Heart left ventricle (tissue), 13 donors: ENCODE measurements around the gene ACCSL.

ENCODE experiments used
- CTCF ChIP-seq, 12 donors: fragments of 200-600 bp; sonication (generic) in 4 of 12; IDR thresholded peaks; one replicate each; pipeline versions ENCODE4 v1.5.0 to v1.8.0; 2018 to 2022; ENCODE audit warnings: antibody characterized with exemption in 12 of 12, mild to moderate bottlenecking in 5 of 12
- POLR2A ChIP-seq, 2 donors: fragments of 450-650 bp; IDR thresholded peaks; one replicate each; pipeline ENCODE4 v1.6.1; 2017; ENCODE audit warnings: antibody characterized with exemption in 2 of 2, mild to moderate bottlenecking in 2 of 2, moderate library complexity in 2 of 2
- donor health status: ischemic (EF 13 %, LVEDD 7.1; RV severe dilation, severe dysfunction).
- donor health status: DM: no; HTN: yes; CAD: no.
- donor health status: DM: no; HTN: no; CAD: no.
- donor health status: ischemic (EF 25% LVEDD 6.9; RV normal size, moderate dysfunction).
- donor health status: ischemic (EF 25% LVEDD 5.7; RV mildly dilated, moderate dysfunction).
- donor health status: ischemic (EF 35%, LVEDD 5.7; RV mildly dilated, moderate dysfunction).
- donor health status: nonischemic (EF 11% LVEDD 7.7; RV severe dilation, severe dysfunction).
- donor health status: DM: yes; HTN: yes; CAD: no.
- donor health status: PGD.
- donor health status: ischemic (EF 29% LVEDD 5.4; RV normal size, mild dysfunction).
- donor health status: nonischemic (EF 23%, LVEDD 6.1; RV moderate dilation, normal function).

GRCh38 chr11:44008088-44008501 is 39.7 kb upstream of the ACCSL start:
- TF ChIP-seq CTCF (IDR thresholded peaks at IDR 0.05) (no peak), POLR2A (IDR thresholded peaks at IDR 0.05) (no peak)
